ENCODE measurements around the gene EFNB2. TPM values are rescaled to one million over a fixed set of nuclear protein-coding genes. Genes with fewer than 3 reads are reported as not detected.

The EFNB2 gene
- total RNA-seq (10 to 100 TPM in 3 of 7 donors, 1 to 10 TPM in 4; 3.7 to 33.2 (median 8.7) TPM), polyA plus RNA-seq (10 to 100 TPM; 13.5 to 25.3 TPM)
- long read RNA-seq, donor 1, full-length matches to known transcripts, result 3 of 3 reads
- long read RNA-seq, donor 1, partial matches to known transcripts, result 0 of 3 reads
- long read RNA-seq, donor 1, other reads (novel, unspliced or antisense), result 0 of 3 reads
- long read RNA-seq, donor 2, full-length matches to known transcripts, result 15 of 15 reads
- long read RNA-seq, donor 2, partial matches to known transcripts, result 0 of 15 reads
- long read RNA-seq, donor 2, other reads (novel, unspliced or antisense), result 0 of 15 reads
- long read RNA-seq, donor 3, full-length matches to known transcripts, result 43 of 47 reads
- long read RNA-seq, donor 3, partial matches to known transcripts, result 0 of 47 reads
- long read RNA-seq, donor 3, other reads (novel, unspliced or antisense), result 4 of 47 reads

DNA sequence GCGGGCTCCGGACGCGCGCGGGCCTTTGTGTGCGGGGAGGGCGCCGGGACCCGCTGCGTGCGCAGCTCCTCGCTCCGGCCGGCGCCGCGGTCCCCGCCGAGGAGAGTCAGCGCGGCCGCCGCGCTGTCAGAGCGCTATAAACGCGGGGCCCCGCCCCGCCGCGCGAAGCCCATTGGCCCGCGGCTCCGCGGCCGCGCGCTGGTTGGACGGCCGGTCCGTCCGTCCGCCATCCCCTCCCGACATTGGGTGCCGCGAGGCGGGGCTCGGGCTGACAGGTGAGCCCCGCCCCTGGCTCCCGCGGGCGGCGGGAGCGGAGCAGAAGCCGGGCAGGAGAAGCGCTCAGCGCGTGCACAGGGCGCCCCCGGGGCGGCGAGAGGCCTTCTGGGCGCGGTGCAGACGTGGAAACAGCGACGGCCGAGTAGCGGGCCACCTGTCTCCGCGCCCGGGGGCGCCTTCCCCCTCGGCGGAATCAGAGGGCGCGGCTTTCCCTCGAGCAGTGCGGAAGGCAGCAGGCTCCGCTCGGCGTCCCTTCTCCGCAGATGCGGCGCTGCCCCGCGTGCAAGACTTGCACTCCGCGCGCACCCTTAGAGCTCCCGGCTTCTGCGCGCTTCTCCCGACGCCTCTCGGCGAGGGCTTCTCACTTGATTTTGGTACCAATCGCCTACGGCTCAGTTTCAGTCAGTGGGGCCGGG lies at the start of gene EFNB2:
EFNB2 (minus strand) TSS at position 111 of the 692 bp plus-strand sequence. CDS start 698 bp downstream, outside the sequence.
- H3K27me3 ChIP-seq, result no peaks in the 10 kb centered on the region
- H3K4me1 ChIP-seq (ENCODE audit: insufficient read depth), result peaks cover 8% of the 10 kb centered on the region
- TF ChIP-seq EP300 (IDR thresholded peaks at IDR 0.05), result no peak
- no peak for TF ChIP-seq CTCF (IDR thresholded peaks at IDR 0.05)
- TF ChIP-seq POLR2A (IDR thresholded peaks at IDR 0.05), result peak; percentile 52
- H3K27ac ChIP-seq, result peak within 1 kb of the TSS in 1 of 2 donors; percentile 69
- H3K36me3 ChIP-seq, result no peaks in the 10 kb centered on the region
- H3K4me3 ChIP-seq, result peak within 1 kb of the TSS; percentile 56
- DNase-seq, result peak; percentile 78 to 90 (median 82)
- intact Hi-C loops (cut with DNase I), result no loop called here
- 0 to 1% (median 0%) methylated on average over 38 to 102 of the region's 102 CpGs for WGBS, 3 donors
- H3K9me3 ChIP-seq, result no peaks in the 10 kb centered on the region

GRCh38 chr13:106581225-106581624 lies 45.8 kb upstream of the EFNB2 start:
- Histone ChIP-seq H3K4me1 (ENCODE audit: insufficient read depth) (peaks cover 7% of the 10 kb centered on the region), H3K4me3 (no peak overlapping the region), H3K27ac (no peak overlapping the region), H3K9me3 (no peaks in the 10 kb centered on the region), H3K27me3 (no peaks in the 10 kb centered on the region), H3K36me3 (no peaks in the 10 kb centered on the region)
- no peak for TF ChIP-seq POLR2A (IDR thresholded peaks at IDR 0.05)
- TF ChIP-seq CTCF (IDR thresholded peaks at IDR 0.05), result no peak
- no peak for TF ChIP-seq EP300 (IDR thresholded peaks at IDR 0.05)
- DNase-seq, result no peak
- WGBS, 3 donors, result 74 to 77% (median 76%) methylated on average over 4 of the region's 4 CpGs
- intact Hi-C loops (cut with DNase I), result no loop called here

- peaks cover 7% of the 10 kb centered on the region for H3K4me1 ChIP-seq (ENCODE audit: insufficient read depth)
- no peak for DNase-seq
- H3K27ac ChIP-seq, result no peak overlapping the region
- no peaks in the 10 kb centered on the region for H3K9me3 ChIP-seq
- intact Hi-C loops (cut with DNase I), result no loop called here
- H3K4me3 ChIP-seq, result no peak overlapping the region
- no peak for TF ChIP-seq POLR2A (IDR thresholded peaks at IDR 0.05)
- no peak for TF ChIP-seq EP300 (IDR thresholded peaks at IDR 0.05)
- TF ChIP-seq CTCF (IDR thresholded peaks at IDR 0.05), result no peak
- H3K27me3 ChIP-seq, result no peaks in the 10 kb centered on the region
- no peaks in the 10 kb centered on the region for H3K36me3 ChIP-seq
Observed at GRCh38 chr13:106575896-106576295, 40.4 kb upstream of the EFNB2 start.

DNA sequence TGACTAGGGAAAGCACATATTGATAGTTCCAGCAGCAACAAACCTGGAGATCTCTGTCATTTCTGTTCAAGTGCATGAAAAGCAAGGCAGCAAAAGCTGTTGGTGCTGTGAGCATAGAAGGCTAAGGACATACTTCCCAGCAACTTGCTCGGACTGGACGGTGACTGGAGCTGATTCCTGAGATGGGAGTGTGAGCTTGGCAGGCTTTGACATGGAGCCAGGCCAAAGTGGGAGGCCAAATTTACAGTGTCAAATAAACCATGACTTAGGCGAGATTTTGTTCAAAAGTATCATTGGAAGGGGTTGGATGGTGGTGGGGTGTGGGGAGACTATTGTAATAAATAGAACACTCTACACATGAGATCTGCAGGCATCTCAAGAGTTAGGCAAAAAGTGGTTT lies 38.4 kb upstream of the EFNB2 start:
- H3K9me3 ChIP-seq, result no peaks in the 10 kb centered on the region
- H3K36me3 ChIP-seq, result no peaks in the 10 kb centered on the region
- peaks cover 7% of the 10 kb centered on the region for H3K4me1 ChIP-seq (ENCODE audit: insufficient read depth)
- H3K27me3 ChIP-seq, result no peaks in the 10 kb centered on the region
- no peak for TF ChIP-seq CTCF (IDR thresholded peaks at IDR 0.05)
- no peak for TF ChIP-seq POLR2A (IDR thresholded peaks at IDR 0.05)
- no peak for TF ChIP-seq EP300 (IDR thresholded peaks at IDR 0.05)
- peak; percentile 36 to 63 (median 54) for DNase-seq
- H3K4me3 ChIP-seq, result no peak overlapping the region
- intact Hi-C loops (cut with DNase I), result no loop called here
- 10 to 14% (median 11%) methylated on average over 3 of the region's 3 CpGs for WGBS, 3 donors
- H3K27ac ChIP-seq, result peak overlapping the region in 1 of 2 donors; percentile 4

All from ovary (tissue), 10 donors.